VCaP (cell line): ENCODE results near the gene ANKDD1B.

ENCODE experiments used
- H3K27ac ChIP-seq: fragments of 450-650 bp; 2 replicates; pipeline ENCODE4 v1.5.1; 2017
- CTCF ChIP-seq: fragments of 450-650 bp; conservative IDR thresholded peaks from 2 replicates; pipeline ENCODE4 v1.5.1; 2017; ENCODE audit warnings: mild to moderate bottlenecking, moderate library complexity

The ANKDD1B gene

DNA sequence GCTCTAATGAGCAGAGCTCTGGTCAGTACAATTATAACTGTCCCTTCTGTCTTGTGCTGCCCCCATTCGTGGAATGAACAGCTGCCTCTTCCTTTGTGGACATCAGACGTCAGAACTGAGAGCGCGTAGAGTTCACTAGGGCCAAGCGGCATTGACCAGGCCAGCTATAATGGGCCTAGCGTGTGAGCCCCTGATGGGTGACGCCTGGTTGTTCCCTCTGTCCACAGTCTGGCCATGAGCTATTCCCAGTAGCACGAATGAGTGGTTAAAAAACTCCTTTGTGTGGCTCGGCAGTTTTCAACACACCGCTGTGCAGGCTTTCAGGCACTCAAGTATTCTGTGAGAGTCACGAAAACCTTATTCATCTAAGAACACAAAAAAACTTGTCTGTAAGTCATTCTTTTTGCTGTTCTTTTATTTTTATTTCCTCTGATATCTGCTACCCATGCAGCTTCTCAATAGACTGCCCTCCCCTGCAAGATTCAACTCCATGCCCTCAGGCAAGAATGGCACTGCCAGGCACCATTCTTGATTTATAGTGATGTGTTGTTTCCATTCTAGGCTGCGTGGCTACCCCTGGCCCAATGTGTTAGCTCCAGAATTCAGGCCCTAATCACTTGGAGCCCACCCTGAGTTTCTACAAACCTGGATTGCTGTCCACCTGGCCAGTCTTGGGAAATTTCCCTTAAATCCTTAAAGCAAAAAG lies 52.5 kb downstream of the ANKDD1B start:
- no peak for TF ChIP-seq CTCF
- no peak overlapping the region for H3K27ac ChIP-seq

GRCh38 chr5:75664979-75665378 lies 53.7 kb downstream of the ANKDD1B start:
- TF ChIP-seq CTCF: no peak
- H3K27ac ChIP-seq: no peak overlapping the region

DNA sequence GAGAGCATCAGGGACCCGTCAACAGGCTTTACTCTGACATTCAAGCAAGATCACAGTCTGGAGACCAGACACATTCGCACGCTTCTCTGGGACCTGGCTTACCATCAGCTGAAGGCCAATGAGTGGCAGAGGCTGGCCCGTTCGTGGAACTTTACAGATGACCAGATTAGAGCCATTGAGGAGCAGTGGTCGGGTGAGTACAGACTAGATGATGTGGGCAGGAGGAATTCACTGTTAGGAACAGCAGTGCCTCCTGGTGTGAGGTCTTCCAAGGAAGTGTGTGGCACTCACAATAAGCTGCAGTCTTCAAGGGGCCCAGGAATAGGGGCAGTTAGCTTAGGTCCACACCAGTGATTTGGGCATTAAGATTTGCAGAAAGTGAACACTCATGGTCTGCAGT lies 55.5 kb downstream of the ANKDD1B start:
- H3K27ac ChIP-seq: no peak overlapping the region
- TF ChIP-seq CTCF: no peak

GRCh38 chr5:75667586-75667985 lies 56.3 kb downstream of the ANKDD1B start:
- H3K27ac ChIP-seq: no peak overlapping the region
- no peak for TF ChIP-seq CTCF

DNA sequence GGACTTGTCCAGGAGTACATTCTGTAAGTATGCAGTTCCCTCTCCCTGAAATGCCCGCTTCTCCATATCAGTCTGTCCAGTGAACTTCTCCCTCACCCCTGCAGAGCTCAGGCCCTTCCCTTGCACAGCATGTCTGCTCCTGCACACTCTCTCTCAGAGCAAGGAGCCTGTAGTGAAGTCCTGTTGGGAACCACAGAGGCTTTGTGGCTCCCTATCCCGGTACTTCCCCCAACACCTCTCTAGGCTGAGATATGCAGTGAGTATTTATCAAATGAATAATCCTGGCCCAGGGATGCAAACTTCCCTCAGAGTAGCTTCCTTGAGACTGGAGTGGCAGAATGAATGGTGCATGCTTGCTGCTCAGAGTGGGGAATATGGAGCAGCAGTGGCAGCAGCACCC lies 57.2 kb downstream of the ANKDD1B start:
- H3K27ac ChIP-seq: peak overlapping the region; percentile 42; the same call in 1 of the 2 replicates
- no peak for TF ChIP-seq CTCF

DNA sequence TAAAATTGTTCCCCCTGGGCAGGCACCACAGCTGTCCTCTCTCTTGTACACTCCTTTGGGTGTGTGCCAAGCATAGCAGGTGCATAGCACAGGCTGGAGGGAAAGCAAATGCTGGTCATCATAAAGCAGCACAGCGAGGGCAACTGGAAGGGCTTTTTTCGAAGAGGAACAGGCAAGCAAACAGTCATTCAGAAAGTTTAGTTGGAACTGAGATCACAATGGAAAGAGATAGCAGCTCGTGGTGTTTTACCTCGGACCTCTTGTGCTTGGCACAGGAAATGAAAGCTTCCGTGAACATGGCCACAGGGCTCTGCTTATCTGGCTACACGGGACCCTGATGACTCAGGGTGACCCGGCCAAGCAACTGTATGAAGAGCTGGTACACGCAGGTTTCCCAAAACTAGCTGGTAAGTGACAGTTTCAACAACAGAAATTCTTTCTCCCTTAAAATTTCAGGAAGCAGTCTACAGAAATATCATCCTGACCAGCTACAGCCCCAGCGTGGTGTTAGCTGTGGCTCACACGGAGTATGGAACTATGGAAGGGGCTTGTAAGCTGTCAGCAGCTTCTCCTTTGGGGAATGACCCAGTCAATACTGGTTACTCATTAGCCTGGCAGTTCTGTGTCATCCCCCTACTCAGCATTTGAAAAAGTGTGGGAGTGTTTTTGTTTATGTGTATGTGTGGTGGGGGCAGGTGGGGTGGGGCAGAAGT lies 57.9 kb downstream of the ANKDD1B start:
- TF ChIP-seq CTCF: no peak
- peak overlapping the region; percentile 42; the same call in 1 of the 2 replicates for H3K27ac ChIP-seq

DNA sequence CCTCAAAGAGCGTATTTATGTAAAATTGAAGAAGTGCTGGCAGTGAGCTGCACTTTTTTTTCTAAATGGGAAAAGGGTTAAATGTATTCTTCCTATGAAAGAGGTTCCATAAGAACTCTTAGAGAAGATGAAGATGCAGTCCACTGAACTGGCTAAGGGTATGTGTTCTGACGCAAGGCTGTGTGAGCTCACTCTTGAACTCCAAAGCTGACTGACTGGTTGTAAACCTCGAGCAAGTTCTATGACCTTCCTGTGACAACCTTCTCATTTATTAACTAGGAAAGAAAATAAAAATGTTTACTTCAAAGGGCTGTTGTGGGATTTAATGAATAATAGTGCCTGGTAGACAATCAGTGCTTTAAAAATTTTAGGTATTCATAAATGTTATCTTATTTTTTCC lies 59.3 kb downstream of the ANKDD1B start:
- no peak for TF ChIP-seq CTCF
- no peak overlapping the region for H3K27ac ChIP-seq
